Neuron (in vitro differentiated cells): ENCODE results near the gene MED15.
"Not testable (repeated sequence)": the region's sequence is repeated elsewhere in the genome, so short reads cannot be mapped to it uniquely, and the experiment has no call there.

ENCODE experiments used
- H2AFZ ChIP-seq: one replicate; pipeline ENCODE4 v1.6.1; 2013; ENCODE audit warnings: low read depth, mild to moderate bottlenecking, inconsistent platforms, low read length, moderate library complexity
- H3K27me3 ChIP-seq: one replicate; pipeline ENCODE4 v1.6.1; 2013; ENCODE audit warnings: low read length; ENCODE audit not compliant: insufficient read depth
- H3K36me3 ChIP-seq: one replicate; pipeline ENCODE4 v1.6.1; 2013; ENCODE audit warnings: low read length; ENCODE audit not compliant: insufficient read depth
- H3K4me1 ChIP-seq: one replicate; pipeline ENCODE4 v1.6.1; 2013; ENCODE audit warnings: low read length; ENCODE audit not compliant: insufficient read depth
- H3K4me3 ChIP-seq: 2 replicates; pipeline ENCODE4 v1.5.1; 2013; ENCODE audit warnings: mild to moderate bottlenecking, low read length, moderate library complexity
- H3K9me3 ChIP-seq: one replicate; pipeline ENCODE4 v1.6.1; 2013; ENCODE audit warnings: low read length

The MED15 gene

DNA sequence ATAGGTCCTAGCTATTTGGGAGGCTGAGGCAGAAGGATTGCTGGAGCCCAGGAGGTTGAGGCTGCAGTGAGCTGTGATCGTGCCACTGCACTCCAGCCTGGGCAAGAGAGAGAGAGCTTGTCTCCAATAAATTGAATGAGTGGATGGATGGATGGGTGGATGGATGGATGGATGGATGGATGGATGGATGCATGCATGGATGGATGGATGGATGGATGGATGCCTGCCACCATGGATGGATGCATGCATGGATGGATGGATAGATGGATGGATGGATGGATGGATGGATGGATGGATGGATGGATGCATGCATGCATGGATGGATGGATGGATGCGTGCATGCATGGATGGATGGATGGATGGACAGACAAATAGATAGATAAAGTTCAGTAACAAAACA lies 36.9 kb upstream of the MED15 start:
- not testable (repeated sequence) for H3K4me3 ChIP-seq, H2AFZ ChIP-seq, H3K27me3 ChIP-seq, H3K4me1 ChIP-seq, H3K9me3 ChIP-seq
- H3K36me3 ChIP-seq = peaks cover 30% of the 10 kb centered on the region

DNA sequence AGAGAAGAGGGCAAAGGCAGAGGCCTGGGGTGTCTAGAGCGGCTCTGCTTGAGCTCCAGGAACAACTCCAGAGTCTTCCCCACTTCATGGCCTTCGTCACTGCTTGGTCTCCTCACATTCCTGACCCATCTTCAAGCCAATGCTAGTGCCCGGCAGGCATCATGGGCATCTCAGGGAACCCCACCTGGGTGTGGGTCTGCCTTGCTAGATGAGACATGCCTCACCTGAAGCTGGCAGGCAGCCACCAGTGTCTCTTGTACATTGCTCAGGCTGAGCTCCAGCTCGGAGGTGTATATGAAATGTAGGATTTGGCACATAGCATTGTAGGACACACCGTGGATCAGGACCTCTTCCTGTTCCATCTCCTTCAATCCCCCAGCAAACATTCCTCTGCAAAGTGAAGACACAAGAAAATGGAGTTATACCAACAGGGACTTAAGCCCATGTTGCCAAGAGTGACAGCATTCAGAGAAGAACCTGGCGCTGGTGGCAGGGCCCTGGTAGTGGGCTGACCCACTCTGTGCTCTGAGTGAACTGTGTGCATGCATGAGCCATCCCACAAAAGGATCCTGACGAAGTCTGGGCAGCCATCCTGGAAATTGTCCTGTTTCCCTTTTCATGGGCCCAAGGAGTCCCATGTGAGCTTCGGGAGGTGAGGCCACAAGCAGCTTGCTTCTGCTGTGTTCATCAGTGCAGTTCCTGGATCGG lies 36.1 kb upstream of the MED15 start:
- H3K4me3 ChIP-seq = no peak overlapping the region
- no peaks in the 10 kb centered on the region for H3K27me3 ChIP-seq

DNA sequence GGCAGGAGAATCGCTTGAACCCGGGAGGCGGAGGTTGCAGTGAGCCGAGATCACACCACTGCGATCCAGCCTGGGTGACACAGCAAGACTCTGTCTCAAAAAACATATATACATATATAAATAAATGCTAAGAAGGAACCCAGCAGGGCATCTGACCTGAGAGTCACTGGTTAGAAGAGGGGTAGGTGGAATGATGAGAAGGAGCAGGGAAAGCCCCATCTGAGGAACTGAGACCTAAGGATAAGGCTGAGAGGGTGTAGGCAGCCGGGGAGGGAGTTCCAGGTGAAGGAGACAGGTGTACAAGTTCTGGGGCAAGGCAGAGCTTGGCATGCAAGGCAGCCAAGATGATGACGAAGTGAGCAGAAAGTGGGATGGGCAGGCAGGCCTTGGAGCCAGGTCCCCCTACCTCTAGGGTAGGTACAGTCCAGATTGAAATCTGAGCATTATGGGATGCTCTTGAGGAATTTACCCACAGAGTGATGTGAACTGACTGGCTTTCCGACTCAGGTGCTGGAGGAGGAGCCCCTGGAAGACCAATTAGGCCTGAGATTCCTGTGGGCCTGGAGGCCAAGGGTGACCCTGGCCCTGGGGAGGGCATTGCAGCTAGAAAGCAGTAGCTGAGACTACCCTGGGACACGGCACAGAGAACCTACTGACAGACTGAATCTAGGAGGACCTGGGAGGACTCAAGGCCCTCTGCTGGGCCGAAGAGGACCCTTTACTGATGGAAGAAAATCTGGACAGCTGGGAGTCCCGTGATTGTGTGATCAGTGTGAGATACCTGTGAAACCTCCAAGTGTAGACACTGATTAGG lies 34.6 kb upstream of the MED15 start:
- Histone ChIP-seq H3K27me3 (no peaks in the 10 kb centered on the region), H3K36me3 (peaks cover 22% of the 10 kb centered on the region), H3K4me1 (no peaks in the 10 kb centered on the region), H3K4me3 (no peak overlapping the region), H2AFZ (no peak overlapping the region), H3K9me3 (no peaks in the 10 kb centered on the region)

More for the DNA sequence above, 36.1 kb upstream of the MED15 start:
- Histone ChIP-seq H2AFZ (no peak overlapping the region), H3K4me1 (no peaks in the 10 kb centered on the region), H3K9me3 (no peaks in the 10 kb centered on the region), H3K36me3 (peaks cover 26% of the 10 kb centered on the region)

DNA sequence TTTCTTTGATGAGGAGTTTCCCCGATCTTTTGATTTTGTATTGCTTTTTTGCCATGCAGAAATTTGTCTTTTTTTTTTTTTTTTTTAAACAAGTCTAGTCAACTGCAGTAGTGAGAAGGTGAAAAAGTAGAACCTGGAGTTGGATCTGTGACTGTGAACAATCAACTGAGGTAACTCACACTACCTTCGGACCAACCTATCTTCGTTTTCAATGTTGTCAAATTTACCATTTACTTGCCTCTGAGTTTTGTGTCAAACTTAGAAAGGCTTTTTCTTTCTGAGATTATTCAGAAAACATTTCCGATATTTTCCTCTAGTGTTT lies 32.3 kb upstream of the MED15 start:
- Histone ChIP-seq H2AFZ (no peak overlapping the region), H3K4me1 (no peaks in the 10 kb centered on the region), H3K9me3 (peaks cover 3% of the 10 kb centered on the region), H3K4me3 (no peak overlapping the region), H3K36me3 (peaks cover 12% of the 10 kb centered on the region), H3K27me3 (no peaks in the 10 kb centered on the region)

DNA sequence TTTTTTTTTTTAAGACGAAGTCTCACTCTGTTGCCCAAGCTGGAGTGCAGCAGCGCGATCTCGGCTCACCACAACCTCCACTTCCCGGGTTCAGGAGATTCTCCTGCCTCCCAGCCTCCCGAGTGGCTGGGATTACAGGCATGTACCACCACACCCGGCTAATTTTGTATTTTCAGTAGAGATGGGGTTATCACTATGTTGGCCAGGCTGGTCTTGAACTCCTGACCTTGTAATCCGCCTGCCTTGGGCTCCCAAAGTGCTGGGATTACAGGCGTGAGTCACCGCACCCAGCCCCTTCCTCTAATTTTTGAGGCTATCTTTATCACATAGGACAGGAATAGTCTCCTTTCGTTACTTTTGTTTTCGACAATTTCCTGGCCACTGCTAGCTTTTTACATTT lies 31.8 kb upstream of the MED15 start:
- not testable (repeated sequence) for H3K27me3 ChIP-seq, H2AFZ ChIP-seq, H3K4me1 ChIP-seq, H3K4me3 ChIP-seq, H3K9me3 ChIP-seq
- H3K36me3 ChIP-seq = peaks cover 11% of the 10 kb centered on the region

DNA sequence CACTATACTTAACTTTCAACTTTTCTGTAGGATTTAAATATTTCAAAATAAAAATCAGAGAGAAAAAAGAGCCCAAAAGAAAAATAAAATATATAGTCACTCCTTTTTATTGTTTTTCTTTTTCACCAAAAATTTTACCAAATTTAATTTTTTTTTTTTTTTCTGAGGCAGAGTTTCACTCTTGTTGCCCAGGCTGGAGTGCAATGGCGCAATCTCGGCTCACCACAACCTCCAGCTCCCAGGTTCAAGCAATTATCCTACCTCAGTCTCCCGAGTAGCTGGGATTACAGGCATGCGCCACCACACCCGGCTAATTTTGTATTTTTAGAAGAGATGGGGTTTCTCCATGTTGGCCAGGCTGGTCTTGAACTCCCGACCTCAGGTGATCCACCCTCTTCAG lies 29.4 kb upstream of the MED15 start:
- not testable (repeated sequence) for H3K36me3 ChIP-seq, H2AFZ ChIP-seq, H3K4me3 ChIP-seq, H3K27me3 ChIP-seq, H3K9me3 ChIP-seq, H3K4me1 ChIP-seq

DNA sequence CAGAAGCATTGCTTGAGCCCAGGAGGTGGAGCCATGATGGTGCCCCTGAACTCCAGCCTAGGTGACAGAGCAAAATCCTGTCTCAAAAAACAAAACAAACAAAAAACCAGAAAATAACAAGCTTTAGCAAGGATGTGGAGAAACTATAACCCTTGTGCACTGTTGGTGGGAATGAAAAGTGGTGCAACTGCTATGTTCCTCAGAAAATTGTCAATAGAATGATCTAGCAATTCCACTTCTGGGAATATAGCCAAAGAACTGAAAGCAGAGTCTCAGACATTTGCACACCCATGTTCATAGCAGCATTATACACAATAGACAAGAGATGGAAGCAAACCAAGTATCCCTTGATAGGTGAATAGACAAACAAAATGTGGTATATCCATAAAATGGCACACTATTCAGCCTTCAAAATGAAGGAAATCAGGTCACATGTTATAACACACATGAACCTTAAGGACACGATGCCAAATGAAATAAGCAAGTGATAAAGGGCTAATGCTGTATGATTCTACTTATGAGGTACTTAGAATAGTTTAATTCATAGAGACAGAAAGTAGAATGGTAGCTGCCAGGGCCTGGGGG lies 27.7 kb upstream of the MED15 start:
- H2AFZ ChIP-seq = no peak overlapping the region
- H3K27me3 ChIP-seq = no peaks in the 10 kb centered on the region
- H3K36me3 ChIP-seq = peaks cover 12% of the 10 kb centered on the region
- no peak overlapping the region for H3K4me3 ChIP-seq
- H3K4me1 ChIP-seq = no peaks in the 10 kb centered on the region
- H3K9me3 ChIP-seq = peaks cover 10% of the 10 kb centered on the region

DNA sequence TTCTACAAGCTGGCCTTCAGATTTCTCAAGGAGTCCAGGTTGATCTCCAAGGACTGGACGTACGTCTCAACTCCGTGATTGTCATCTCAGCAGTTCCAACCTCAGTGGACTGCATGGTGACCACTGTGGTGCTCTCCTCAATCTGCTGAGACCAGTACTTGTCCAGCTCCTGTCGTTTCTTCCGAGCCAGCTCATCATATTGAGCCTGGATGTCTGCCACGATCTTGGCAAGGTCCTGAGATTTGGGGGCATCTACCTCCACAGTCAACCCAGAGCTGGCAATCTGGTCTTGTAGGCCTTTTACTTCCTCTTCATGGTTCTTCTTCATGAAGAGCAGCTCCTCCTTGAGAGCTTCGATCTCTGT lies 24.3 kb upstream of the MED15 start:
- peaks cover 16% of the 10 kb centered on the region for H3K36me3 ChIP-seq
- not testable (repeated sequence) for H3K4me3 ChIP-seq, H3K9me3 ChIP-seq, H2AFZ ChIP-seq, H3K4me1 ChIP-seq, H3K27me3 ChIP-seq

DNA sequence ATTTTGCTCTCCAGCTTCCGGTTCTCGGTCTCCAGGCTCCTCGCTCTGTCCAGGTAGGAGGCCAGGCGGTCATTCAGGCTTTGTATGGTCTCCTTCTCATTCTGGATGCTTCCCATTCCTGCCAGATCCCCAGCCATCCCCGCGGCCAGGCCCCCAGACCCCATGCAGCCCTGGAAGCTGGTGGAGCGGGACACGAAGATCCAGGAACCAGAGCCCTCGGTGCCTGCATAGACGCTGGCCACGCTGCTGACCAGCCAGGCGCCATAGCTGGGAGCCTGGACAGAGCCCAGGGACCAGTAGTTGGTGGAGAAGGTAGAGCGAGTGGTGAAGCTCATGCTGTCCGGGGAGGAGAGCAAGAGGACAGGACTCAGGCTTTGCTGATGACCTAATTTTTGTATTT lies 23.6 kb upstream of the MED15 start:
- Histone ChIP-seq H3K4me1 (no peaks in the 10 kb centered on the region), H2AFZ (no peak overlapping the region), H3K27me3 (no peaks in the 10 kb centered on the region), H3K4me3 (no peak overlapping the region), H3K36me3 (peaks cover 18% of the 10 kb centered on the region), H3K9me3 (peaks cover 10% of the 10 kb centered on the region)

DNA sequence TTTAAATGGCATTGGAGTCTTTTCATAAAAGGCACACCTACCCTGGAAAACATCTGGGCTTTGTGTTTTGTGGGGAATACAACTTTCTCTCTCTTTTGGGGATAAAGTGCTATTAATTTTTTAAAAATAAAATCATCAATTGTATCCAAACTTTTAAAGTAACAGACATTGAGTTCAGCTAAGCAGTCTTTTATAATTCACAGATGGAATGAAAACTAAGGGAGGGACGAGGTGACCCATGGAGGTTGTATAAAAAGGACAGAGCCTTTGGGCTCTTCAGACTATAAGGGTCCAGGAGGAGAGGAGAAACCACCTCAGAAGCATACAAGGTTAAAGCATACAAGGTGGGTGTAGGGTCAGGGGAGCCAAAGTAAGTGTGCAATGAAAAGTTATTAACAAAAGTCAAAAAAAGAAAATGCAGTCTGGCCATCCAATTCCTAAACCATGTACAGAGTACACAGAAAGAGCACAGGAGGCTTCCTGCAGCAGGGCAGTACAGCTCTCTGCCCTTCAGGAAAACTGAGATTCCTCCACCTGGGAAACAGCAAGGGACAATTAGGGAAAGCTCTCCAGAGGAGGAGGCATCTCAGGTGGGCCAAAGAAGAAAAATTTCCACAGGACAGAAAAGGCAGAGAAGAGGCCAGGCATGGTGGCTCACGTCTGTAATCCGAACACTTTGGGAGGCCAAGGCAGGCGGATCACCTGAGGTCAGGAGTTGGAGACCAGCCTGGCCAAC lies 22.3 kb upstream of the MED15 start:
- Histone ChIP-seq H3K27me3 (no peaks in the 10 kb centered on the region), H3K4me3 (no peak overlapping the region), H2AFZ (no peak overlapping the region), H3K36me3 (peaks cover 22% of the 10 kb centered on the region), H3K4me1 (no peaks in the 10 kb centered on the region), H3K9me3 (peaks cover 10% of the 10 kb centered on the region)

DNA sequence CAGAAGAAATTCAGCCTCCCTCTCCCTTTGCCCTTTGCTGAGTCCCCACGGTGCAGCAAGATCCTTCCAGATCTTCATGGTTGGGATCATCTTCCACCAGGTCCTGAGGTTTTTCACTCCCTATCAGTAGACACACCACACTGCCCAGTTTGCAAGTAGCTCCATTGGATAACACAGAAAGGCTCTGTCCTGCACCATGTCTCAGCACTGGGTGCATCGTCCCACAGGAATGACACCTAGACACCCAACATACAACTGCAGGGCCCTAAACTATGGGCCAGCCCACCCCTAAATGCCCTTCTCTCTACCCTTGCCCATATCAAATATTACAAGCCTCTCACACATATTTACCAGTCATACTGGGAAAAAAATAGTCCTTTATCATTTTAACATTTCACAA lies 21.2 kb upstream of the MED15 start:
- H3K9me3 ChIP-seq = peaks cover 8% of the 10 kb centered on the region
- no peaks in the 10 kb centered on the region for H3K4me1 ChIP-seq
- H3K4me3 ChIP-seq = no peak overlapping the region
- no peaks in the 10 kb centered on the region for H3K27me3 ChIP-seq
- H2AFZ ChIP-seq = no peak overlapping the region
- peaks cover 22% of the 10 kb centered on the region for H3K36me3 ChIP-seq

DNA sequence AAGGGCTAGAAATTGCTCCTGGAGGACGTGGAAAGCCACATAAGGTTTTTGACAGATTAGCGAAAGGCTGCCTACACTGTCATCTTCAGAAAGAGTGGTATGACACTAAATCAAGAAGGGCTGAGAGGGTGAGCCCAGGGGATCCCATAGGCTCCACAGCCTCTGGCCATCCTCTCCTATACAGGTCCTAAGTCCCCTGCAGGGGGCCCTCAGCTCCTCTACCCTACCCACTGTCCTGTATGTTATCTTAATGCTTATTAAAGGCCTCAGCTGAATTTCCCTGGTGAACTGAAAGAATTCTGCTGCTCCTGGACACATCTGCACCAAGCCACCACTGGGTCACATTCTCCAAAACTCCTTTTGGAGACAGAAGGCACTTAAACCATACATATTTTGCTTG lies 19.7 kb upstream of the MED15 start:
- no peaks in the 10 kb centered on the region for H3K27me3 ChIP-seq
- peaks cover 7% of the 10 kb centered on the region for H3K9me3 ChIP-seq
- peaks cover 22% of the 10 kb centered on the region for H3K36me3 ChIP-seq
- no peaks in the 10 kb centered on the region for H3K4me1 ChIP-seq
- no peak overlapping the region for H3K4me3 ChIP-seq
- no peak overlapping the region for H2AFZ ChIP-seq

DNA sequence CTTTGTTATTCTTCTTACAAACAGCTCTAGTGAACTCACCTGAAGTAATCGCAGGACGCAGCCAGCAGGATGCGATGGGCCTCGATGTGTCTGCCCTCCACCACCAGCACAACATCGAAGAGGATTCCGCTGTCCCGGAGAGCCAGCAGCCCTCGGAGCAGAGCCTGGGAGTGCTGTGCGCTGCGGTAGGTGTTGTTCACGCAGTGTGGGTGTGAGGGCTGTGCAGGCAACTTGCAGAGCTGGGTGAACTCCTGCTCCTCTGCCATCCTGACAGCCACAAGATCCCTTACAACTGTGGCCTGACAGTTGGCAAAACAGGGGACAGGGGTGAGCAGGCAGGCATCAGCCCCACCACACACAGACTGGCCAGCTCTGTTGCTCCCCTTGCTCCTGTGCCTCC lies 18.5 kb upstream of the MED15 start:
- Histone ChIP-seq H3K4me1 (no peaks in the 10 kb centered on the region), H3K27me3 (no peaks in the 10 kb centered on the region), H2AFZ (no peak overlapping the region), H3K36me3 (peaks cover 11% of the 10 kb centered on the region), H3K9me3 (peaks cover 4% of the 10 kb centered on the region), H3K4me3 (no peak overlapping the region)
